WI38 (cell line): ENCODE data around the gene TSPAN15.

Experiments
- H3K4me3 ChIP-seq: 2 replicates; pipeline ENCODE4 v1.5.1; 2011; ENCODE audit warnings: low read depth, mild to moderate bottlenecking, control low read depth, low read length
- TF ChIP-seq, protein P1 (sequence below): IDR thresholded peaks from 2 replicates; pipeline ENCODE4 v1.5.1; 2012; ENCODE audit warnings: low read depth, mild to moderate bottlenecking, control low read depth, low read length

TSPAN15 gene

DNA sequence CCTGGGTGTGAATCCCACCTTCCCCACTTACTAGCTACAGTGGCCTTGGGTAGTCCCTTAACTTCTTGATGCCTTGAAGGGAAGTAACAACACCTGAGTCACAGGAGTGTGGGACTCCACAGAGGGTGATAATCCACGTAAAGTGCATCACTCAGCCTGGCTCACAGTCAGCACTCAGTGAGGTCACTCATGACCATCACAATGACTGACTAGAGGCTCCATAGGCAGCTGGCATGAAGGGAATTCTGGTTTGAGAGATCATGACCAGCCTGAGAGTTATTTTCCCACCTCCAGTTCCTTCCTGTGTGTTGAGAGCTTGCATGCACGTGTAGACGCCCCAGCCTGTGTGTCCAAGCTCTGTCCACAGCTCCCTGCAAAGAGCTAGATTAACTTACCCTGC is 87.2 kb downstream of the TSPAN15 start:
- H3K4me3 ChIP-seq: no peak overlapping the region
- TF ChIP-seq, protein P1, sequence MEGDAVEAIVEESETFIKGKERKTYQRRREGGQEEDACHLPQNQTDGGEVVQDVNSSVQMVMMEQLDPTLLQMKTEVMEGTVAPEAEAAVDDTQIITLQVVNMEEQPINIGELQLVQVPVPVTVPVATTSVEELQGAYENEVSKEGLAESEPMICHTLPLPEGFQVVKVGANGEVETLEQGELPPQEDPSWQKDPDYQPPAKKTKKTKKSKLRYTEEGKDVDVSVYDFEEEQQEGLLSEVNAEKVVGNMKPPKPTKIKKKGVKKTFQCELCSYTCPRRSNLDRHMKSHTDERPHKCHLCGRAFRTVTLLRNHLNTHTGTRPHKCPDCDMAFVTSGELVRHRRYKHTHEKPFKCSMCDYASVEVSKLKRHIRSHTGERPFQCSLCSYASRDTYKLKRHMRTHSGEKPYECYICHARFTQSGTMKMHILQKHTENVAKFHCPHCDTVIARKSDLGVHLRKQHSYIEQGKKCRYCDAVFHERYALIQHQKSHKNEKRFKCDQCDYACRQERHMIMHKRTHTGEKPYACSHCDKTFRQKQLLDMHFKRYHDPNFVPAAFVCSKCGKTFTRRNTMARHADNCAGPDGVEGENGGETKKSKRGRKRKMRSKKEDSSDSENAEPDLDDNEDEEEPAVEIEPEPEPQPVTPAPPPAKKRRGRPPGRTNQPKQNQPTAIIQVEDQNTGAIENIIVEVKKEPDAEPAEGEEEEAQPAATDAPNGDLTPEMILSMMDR: no peak

DNA sequence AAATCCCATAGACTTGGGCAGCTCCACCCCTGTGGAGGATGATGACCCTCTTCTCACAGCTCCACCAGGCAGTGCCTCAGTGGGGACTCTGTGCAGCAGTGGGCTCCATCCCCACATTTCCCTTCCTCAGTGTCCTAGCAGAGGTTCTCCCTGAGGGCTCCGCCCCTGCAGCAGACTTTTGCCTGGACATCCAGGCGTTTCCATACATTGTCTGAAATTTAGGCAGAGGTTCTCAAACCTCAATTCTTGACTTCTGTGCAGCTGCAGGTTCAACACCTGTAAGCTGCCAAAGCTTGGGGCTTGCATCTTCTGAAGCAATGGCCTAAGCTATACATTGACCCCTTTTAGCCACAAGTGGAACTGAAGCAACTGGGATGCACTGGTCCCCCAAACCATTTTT is 90.2 kb downstream of the TSPAN15 start:
- no peak overlapping the region for H3K4me3 ChIP-seq
- TF ChIP-seq, protein P1: no peak

DNA sequence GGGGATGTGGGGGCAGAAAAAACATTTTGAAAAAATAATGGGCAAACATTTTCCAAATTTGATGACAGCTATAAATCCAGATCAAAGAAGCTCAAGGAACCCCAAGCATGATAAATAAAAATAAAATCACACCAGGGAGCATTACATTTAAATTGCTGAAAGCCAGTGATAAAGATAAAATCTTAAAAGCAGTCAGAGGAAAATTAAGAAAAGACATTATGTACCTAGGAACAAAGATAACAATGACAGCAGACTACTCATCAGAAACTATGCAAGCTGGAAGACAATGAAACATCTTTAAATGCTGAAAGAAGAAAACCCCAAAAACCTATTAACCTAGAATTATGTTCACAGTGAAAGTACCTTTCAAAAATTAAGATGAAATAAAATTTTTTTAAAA is 98.7 kb downstream of the TSPAN15 start:
- no peak overlapping the region for H3K4me3 ChIP-seq
- TF ChIP-seq, protein P1: no peak

DNA sequence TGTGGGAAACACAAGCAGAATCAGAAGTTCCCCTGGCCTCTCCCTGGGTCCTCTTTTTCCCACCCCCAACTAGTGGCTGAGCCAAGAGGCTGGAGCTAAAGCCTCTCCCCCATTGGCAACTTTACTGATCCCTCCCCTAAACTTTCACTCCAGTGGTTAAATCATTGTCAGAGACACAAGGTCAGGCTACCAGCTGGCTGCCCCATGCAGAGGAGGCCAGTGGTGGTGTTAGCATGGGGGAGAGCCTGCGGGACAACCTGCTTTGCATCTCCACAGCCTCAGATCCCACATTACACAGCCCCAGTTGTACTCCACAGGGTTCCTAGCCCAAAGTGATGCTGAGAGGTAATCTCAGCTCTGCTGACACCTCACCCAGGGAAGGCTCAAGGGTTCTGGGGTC is 101.0 kb downstream of the TSPAN15 start:
- no peak overlapping the region for H3K4me3 ChIP-seq
- TF ChIP-seq, protein P1: no peak

DNA sequence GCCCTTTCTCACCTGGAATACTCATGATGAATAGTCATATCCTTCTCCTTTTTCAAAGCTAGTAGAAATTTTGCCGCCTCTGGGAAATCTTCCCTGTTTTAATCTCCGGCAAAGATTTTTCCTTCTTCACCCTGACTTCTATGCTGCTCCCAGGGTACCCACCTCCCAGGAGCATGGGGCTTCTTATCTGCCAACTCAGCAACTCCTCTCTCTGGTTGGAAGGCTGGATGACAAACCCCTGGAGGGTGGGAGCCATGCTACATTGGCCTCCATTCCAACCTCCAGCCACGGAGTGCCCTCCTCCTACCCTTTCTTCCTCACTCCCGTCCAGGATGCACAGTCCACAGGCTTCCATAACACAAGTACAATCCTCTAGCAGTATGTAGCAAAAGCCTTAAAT is 102.1 kb downstream of the TSPAN15 start:
- TF ChIP-seq, protein P1: no peak
- H3K4me3 ChIP-seq: no peak overlapping the region

DNA sequence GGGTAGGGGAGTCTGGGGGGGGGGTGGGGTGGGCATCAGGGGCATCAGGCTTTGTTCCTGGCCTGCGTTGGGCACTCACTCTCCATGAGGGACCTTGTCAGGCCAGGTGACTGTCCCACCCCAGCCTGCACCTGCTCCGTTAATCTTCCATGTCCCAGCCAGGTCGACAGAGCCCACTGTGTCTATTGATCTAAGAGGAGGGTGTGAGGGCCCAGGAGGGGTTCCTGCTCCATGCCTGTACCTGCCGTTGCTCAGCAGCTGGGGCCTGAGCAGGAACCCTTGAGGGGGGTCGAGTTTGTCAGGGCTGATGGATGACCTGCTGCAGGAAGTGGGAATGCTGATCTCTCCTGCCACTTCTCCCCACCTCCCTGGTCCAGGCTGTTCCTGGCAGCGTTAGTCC is 103.3 kb downstream of the TSPAN15 start:
- TF ChIP-seq, protein P1: no peak
- H3K4me3 ChIP-seq: no peak overlapping the region
